Measurements from ENCODE around the gene SHKBP1.

- TF ChIP-seq EZH2phosphoT487 (IDR thresholded peaks at IDR 0.05; ENCODE audit: low read depth) = no peak
- TF ChIP-seq CTCF (IDR thresholded peaks at IDR 0.05; ENCODE audit: low read depth, low read length) = no peak
Observed at GRCh38 chr19:40603389-40604170, 26.9 kb downstream of the SHKBP1 start.

Measured in OCI-LY3 (cell line).